Neural crest cell (in vitro differentiated cells): Measurements from ENCODE around the gene ATAD1. TPM values are rescaled to one million over a fixed set of nuclear protein-coding genes. Genes with fewer than 3 reads are reported as not detected.

Experiments used
- DNase-seq: peaks from one replicate; pipeline ENCODE4 v3.0.0; 2021; ENCODE audit warnings: low read depth, mixed read lengths, low spot score
- H3K27ac Mint-ChIP-seq: one replicate; pipeline ENCODE4 v1.8.0; 2021; ENCODE audit warnings: mild to moderate bottlenecking, mixed read lengths; ENCODE audit not compliant: unreplicated experiment
- H3K27me3 Mint-ChIP-seq: 2 replicates; pipeline ENCODE4 v1.8.0; 2021; ENCODE audit warnings: low read depth, mild to moderate bottlenecking, mixed read lengths
- H3K36me3 Mint-ChIP-seq: 2 replicates; pipeline ENCODE4 v1.8.0; 2021; ENCODE audit warnings: low read depth, mild to moderate bottlenecking, mixed read lengths
- H3K4me1 Mint-ChIP-seq: 2 replicates; pipeline ENCODE4 v1.8.0; 2021; ENCODE audit warnings: mixed read lengths
- H3K4me3 Mint-ChIP-seq: one replicate; pipeline ENCODE4 v1.8.0; 2021; ENCODE audit warnings: mild to moderate bottlenecking, mixed read lengths
- H3K9me3 Mint-ChIP-seq: 2 replicates; pipeline ENCODE4 v1.8.0; 2021; ENCODE audit warnings: mixed read lengths
- total RNA-seq: library from RNA; stranded (reverse); gene quantifications from 2 replicates; pipeline ENCODE4 v1.2.1, GENCODE V29; 2021
- TF ChIP-seq, protein P1 (sequence below): fragments of 200-600 bp; sonication (generic); conservative IDR thresholded peaks from 2 replicates; pipeline ENCODE4 v1.5.0; 2021; ENCODE audit warnings: antibody characterized with exemption, mild to moderate bottlenecking

The ATAD1 gene
- total RNA-seq, 1 donor from 2014 or later: 43.6 TPM

DNA sequence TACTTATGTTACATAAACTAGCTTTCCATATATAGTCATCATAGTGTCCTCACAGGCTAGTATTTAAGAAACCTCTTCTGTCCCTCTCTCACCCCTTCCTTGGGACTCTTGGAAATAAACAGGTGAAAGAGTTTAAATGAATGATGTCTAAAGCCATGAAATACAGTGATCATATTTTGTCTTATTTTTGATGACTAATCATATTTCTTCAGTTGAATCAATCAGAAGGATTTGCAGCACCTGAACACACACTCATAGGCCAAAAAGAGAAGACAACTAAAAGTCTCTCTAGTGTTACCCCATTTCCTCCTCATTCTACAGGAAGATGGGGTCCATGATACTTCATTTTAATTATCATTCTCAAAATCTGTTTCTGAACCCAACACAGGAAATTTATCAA lies 8.6 kb upstream of the ATAD1 start:
- Mint-ChIP-seq H3K27me3 (no peaks in the 10 kb centered on the region), H3K4me3 (no peak overlapping the region), H3K27ac (no peak overlapping the region), H3K9me3 (peaks cover 2% of the 10 kb centered on the region), H3K36me3 (peaks cover 2% of the 10 kb centered on the region), H3K4me1 (no peaks in the 10 kb centered on the region)
- TF ChIP-seq, protein P1, sequence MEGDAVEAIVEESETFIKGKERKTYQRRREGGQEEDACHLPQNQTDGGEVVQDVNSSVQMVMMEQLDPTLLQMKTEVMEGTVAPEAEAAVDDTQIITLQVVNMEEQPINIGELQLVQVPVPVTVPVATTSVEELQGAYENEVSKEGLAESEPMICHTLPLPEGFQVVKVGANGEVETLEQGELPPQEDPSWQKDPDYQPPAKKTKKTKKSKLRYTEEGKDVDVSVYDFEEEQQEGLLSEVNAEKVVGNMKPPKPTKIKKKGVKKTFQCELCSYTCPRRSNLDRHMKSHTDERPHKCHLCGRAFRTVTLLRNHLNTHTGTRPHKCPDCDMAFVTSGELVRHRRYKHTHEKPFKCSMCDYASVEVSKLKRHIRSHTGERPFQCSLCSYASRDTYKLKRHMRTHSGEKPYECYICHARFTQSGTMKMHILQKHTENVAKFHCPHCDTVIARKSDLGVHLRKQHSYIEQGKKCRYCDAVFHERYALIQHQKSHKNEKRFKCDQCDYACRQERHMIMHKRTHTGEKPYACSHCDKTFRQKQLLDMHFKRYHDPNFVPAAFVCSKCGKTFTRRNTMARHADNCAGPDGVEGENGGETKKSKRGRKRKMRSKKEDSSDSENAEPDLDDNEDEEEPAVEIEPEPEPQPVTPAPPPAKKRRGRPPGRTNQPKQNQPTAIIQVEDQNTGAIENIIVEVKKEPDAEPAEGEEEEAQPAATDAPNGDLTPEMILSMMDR: no peak
- DNase-seq: no peak

DNA sequence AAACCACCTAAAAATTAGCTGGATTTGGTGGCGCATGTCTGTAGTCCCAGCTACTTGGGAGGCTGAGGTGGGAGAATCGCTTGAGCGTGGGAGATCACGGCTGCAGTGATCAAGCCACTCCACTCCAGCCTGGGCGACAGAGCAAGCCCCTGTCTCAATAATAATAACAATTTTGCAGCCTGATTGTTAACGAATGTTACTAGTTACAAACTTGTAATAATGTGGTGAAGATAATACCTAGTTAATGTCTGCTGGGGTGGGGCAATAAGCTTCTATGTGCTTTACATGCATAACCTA lies 1.2 kb upstream of the ATAD1 start:
- TF ChIP-seq, protein P1: no peak
- Mint-ChIP-seq H3K27ac (no peak overlapping the region), H3K4me1 (peaks cover 38% of the 10 kb centered on the region), H3K9me3 (no peaks in the 10 kb centered on the region), H3K36me3 (peaks cover 3% of the 10 kb centered on the region), H3K27me3 (no peaks in the 10 kb centered on the region), H3K4me3 (peak overlapping the region; percentile 82)
- DNase-seq: no peak

DNA sequence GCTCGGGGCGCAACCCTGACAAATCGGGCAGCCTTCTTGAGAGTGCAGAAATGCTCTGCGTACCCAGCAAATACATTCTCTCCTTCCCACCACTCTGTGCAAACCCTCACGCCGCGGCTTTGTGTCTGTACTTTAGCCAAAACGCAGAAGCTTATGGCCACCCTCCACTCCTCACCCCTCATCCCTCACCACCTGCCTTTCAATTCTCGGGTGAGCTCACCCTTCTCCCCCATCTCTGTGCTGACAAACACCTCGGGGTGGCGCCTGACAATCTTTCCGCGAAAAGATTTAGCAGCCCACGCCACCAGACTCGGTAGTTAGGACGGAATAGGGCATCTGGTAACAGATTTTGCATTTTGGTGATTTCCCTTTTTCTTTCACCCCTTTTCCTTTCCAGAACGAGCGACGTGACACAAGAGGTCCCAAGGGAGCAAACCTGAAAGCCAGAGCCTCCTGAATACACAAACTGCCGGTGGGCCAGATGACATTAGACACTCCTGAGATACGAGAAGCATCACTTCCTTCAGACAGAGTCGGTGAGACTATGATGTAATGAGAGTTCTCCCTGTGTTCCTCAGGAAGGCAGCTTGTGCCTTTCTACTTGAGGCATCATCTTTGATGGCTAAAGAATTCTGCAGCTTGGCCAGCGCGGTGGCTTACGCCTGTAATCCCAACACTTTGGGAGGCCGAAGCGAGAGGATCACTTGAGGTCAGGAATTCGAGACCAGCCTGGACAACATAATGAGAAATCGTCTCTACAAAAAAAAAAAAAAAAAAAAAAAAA lies 671 bp upstream of the ATAD1 start:
- no peak for DNase-seq
- peak overlapping the region; percentile 100 for H3K4me3 Mint-ChIP-seq
- H3K36me3 Mint-ChIP-seq: peaks cover 3% of the 10 kb centered on the region
- H3K27me3 Mint-ChIP-seq: no peaks in the 10 kb centered on the region
- peak overlapping the region; percentile 99 for H3K27ac Mint-ChIP-seq
- peaks cover 38% of the 10 kb centered on the region for H3K4me1 Mint-ChIP-seq
- TF ChIP-seq, protein P1: peak; percentile 20
- H3K9me3 Mint-ChIP-seq: no peaks in the 10 kb centered on the region

DNA sequence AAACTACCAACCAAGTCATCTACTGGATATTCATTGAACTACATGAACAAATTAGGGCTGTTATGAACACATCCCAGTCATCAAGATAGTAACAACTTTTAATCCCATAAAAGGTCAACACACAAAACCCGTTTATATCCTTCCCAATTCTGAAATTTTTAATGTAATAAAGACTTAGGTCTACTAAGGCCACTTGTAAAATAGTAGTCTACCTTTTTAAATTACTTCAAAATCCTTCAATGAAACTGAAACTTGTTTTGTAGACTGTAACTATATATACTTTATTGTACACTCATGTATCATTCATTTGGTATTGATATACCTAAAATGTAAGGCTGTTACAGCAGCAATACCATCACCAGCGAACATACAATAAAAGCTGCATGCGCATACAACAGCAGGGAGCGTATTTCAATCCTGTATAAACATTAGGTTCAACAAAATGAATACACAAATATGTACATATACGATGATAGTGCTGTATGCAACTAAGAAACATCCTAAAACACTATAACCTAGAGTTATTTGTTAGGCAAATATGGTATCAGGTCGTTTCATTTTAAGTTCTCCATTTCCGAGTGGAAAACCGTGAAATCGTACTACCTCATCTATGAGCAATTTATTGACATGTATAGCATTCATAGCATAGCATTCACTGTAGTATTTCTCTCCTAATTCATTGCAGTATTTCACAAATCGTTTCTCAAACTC lies 973 bp downstream of the ATAD1 start:
- Mint-ChIP-seq H3K36me3 (peaks cover 6% of the 10 kb centered on the region), H3K27ac (peak overlapping the region; percentile 99), H3K4me1 (peaks cover 38% of the 10 kb centered on the region), H3K4me3 (peak overlapping the region; percentile 100), H3K27me3 (no peaks in the 10 kb centered on the region), H3K9me3 (no peaks in the 10 kb centered on the region)
- TF ChIP-seq, protein P1: no peak
- no peak for DNase-seq

DNA sequence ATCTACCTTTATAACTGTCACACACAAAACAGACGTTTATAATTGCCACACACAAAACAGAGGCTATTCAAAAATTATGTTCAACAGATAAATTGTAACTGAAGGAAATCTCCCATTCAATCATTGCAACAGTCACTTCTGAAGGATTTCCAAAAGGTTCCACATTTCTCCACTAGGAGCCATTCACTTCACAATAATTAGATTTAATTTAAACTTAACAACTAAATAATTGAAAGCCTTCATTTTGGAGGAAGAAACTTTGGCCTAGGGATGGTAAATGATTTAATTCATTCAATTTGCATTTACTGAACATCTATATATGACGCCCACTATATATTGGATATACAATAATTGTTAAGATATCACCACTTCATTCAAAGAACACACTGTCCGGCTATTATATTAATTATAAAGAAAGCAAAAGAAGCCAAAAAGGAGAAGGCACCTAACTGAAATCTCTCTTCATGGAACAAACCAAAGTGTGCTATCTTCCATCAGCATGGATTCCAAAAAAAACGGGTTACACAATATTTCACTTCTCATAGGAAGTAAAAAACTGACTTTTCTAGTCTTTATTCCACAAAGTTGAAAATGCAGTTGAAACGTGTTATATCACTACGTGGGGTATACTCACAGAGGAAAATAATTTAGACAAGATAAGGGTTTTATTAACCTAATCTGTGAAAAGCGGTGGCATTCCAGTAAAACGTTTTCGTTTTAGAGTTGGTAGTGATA lies 1.7 kb downstream of the ATAD1 start:
- TF ChIP-seq, protein P1: peak; percentile 53
- H3K27me3 Mint-ChIP-seq: no peaks in the 10 kb centered on the region
- H3K36me3 Mint-ChIP-seq: peaks cover 13% of the 10 kb centered on the region
- no peak overlapping the region for H3K27ac Mint-ChIP-seq
- no peak for DNase-seq
- H3K4me1 Mint-ChIP-seq: peaks cover 38% of the 10 kb centered on the region
- H3K4me3 Mint-ChIP-seq: peak overlapping the region; percentile 100
- no peaks in the 10 kb centered on the region for H3K9me3 Mint-ChIP-seq
